Parathyroid adenoma (tissue), 2 donors: Measurements from ENCODE around the gene RALGAPA1.
"Not testable (repeated sequence)": the region's sequence is repeated elsewhere in the genome, so short reads cannot be mapped to it uniquely, and the experiment has no call there.

ENCODE experiments used
- H2AFZ ChIP-seq: fragments of 300-600 bp; sonication (generic); one replicate; pipeline ENCODE4 v1.7.0; 2017; ENCODE audit warnings: antibody characterized with exemption, mild to moderate bottlenecking
- H3K27ac ChIP-seq: fragments of 300-600 bp; sonication (generic); one replicate; pipeline ENCODE4 v1.7.0; 2017
- H3K27me3 ChIP-seq: fragments of 300-600 bp; sonication (generic); one replicate; pipeline ENCODE4 v1.7.0; 2017; ENCODE audit warnings: low read length; ENCODE audit not compliant: control insufficient read depth, insufficient read depth
- H3K36me3 ChIP-seq: fragments of 300-600 bp; sonication (generic); one replicate; pipeline ENCODE4 v1.7.0; 2017; ENCODE audit warnings: low read length; ENCODE audit not compliant: control insufficient read depth, insufficient read depth
- H3K4me1 ChIP-seq: fragments of 300-600 bp; sonication (generic); one replicate; pipeline ENCODE4 v1.7.0; 2017; ENCODE audit warnings: control low read depth
- H3K4me2 ChIP-seq: fragments of 300-600 bp; sonication (generic); one replicate; pipeline ENCODE4 v1.7.0; 2017; ENCODE audit warnings: low read length
- H3K4me3 ChIP-seq: fragments of 300-600 bp; sonication (generic); one replicate; pipeline ENCODE4 v1.7.0; 2017; ENCODE audit warnings: low read depth, low read length
- H3K79me2 ChIP-seq: fragments of 300-600 bp; sonication (generic); one replicate; pipeline ENCODE4 v1.7.0; 2017; ENCODE audit warnings: control low read depth
- H3K9ac ChIP-seq: fragments of 300-600 bp; sonication (generic); one replicate; pipeline ENCODE4 v1.7.0; 2017; ENCODE audit warnings: mild to moderate bottlenecking
- H3K9me3 ChIP-seq: fragments of 300-600 bp; sonication (generic); one replicate; pipeline ENCODE4 v1.7.0; 2017; ENCODE audit warnings: low read length; ENCODE audit not compliant: control insufficient read depth
- CTCF ChIP-seq: fragments of 300-600 bp; sonication (generic); IDR thresholded peaks from one replicate; pipeline ENCODE4 v1.7.0; 2017; ENCODE audit warnings: antibody characterized with exemption, mild to moderate bottlenecking
- donor health status: primary hyperparathyroidism.

Gene RALGAPA1

GRCh38 chr14:35826218-35826951 is 17.3 kb upstream of the RALGAPA1 start, which contains the start of gene BRMS1L:
TSS of gene BRMS1L (plus strand) at chr14:35826338. CDS start at chr14:35826517, 179 bp downstream.
- no peaks in the 10 kb centered on the region for H3K9me3 ChIP-seq

GRCh38 chr14:35825968-35826217 is 16.8 kb upstream of the RALGAPA1 start:
- no peak for TF ChIP-seq CTCF
- Histone ChIP-seq H2AFZ (peak overlapping the region; percentile 83), H3K27me3 (no peaks in the 10 kb centered on the region), H3K4me2 (peak overlapping the region; percentile 89), H3K27ac (peak overlapping the region; percentile 96), H3K4me1 (peaks cover 5% of the 10 kb centered on the region), H3K36me3 (no peaks in the 10 kb centered on the region), H3K79me2 (no peaks in the 10 kb centered on the region), H3K4me3 (peak overlapping the region; percentile 89), H3K9ac (no peak overlapping the region), H3K9me3 (no peaks in the 10 kb centered on the region)

More at GRCh38 chr14:35826218-35826951, 17.3 kb upstream of the RALGAPA1 start, which contains the start of gene BRMS1L:
- Histone ChIP-seq H3K79me2 (no peaks in the 10 kb centered on the region), H3K4me3 (peak within 1 kb of the TSS; percentile 89), H3K27me3 (no peaks in the 10 kb centered on the region), H3K27ac (peak within 1 kb of the TSS; percentile 96), H3K4me2 (peak within 1 kb of the TSS; percentile 89), H3K4me1 (peaks cover 5% of the 10 kb centered on the region), H3K36me3 (no peaks in the 10 kb centered on the region), H3K9ac (peak within 1 kb of the TSS; percentile 61), H2AFZ (peak within 1 kb of the TSS; percentile 83)
- TF ChIP-seq CTCF = peak; percentile 11

- H3K9ac ChIP-seq, H3K79me2 ChIP-seq, H3K27ac ChIP-seq, H2AFZ ChIP-seq, H3K4me1 ChIP-seq, H3K36me3 ChIP-seq, H3K9me3 ChIP-seq, H3K4me3 ChIP-seq, H3K27me3 ChIP-seq, H3K4me2 ChIP-seq: not testable (repeated sequence)
Observed at GRCh38 chr14:35824446-35825165, 15.5 kb upstream of the RALGAPA1 start.

GRCh38 chr14:35822501-35822900 is 13.4 kb upstream of the RALGAPA1 start:
- Histone ChIP-seq H3K4me2 (no peak overlapping the region), H3K4me3 (no peak overlapping the region), H3K79me2 (no peaks in the 10 kb centered on the region), H3K9ac (no peak overlapping the region), H2AFZ (no peak overlapping the region), H3K36me3 (no peaks in the 10 kb centered on the region), H3K27ac (no peak overlapping the region), H3K9me3 (no peaks in the 10 kb centered on the region), H3K27me3 (no peaks in the 10 kb centered on the region), H3K4me1 (peaks cover 3% of the 10 kb centered on the region)
- no peak for TF ChIP-seq CTCF

- H3K9me3 ChIP-seq = no peaks in the 10 kb centered on the region
- H3K79me2 ChIP-seq = no peaks in the 10 kb centered on the region
- H3K27ac ChIP-seq = no peak overlapping the region
- no peaks in the 10 kb centered on the region for H3K36me3 ChIP-seq
- H3K4me3 ChIP-seq = no peak overlapping the region
- H3K27me3 ChIP-seq = no peaks in the 10 kb centered on the region
- no peak overlapping the region for H3K4me2 ChIP-seq
- TF ChIP-seq CTCF = peak; percentile 59
- H2AFZ ChIP-seq = no peak overlapping the region
- H3K4me1 ChIP-seq = no peaks in the 10 kb centered on the region
- no peak overlapping the region for H3K9ac ChIP-seq
Observed at GRCh38 chr14:35821564-35822411, 12.7 kb upstream of the RALGAPA1 start.
